Measurements from ENCODE around the gene ANKS3. TPM values are rescaled to one million over a fixed set of nuclear protein-coding genes. Genes with fewer than 3 reads are reported as not detected.

ANKS3 gene
- total RNA-seq, 1 donor from 2014 or later = 13.7 TPM

DNA sequence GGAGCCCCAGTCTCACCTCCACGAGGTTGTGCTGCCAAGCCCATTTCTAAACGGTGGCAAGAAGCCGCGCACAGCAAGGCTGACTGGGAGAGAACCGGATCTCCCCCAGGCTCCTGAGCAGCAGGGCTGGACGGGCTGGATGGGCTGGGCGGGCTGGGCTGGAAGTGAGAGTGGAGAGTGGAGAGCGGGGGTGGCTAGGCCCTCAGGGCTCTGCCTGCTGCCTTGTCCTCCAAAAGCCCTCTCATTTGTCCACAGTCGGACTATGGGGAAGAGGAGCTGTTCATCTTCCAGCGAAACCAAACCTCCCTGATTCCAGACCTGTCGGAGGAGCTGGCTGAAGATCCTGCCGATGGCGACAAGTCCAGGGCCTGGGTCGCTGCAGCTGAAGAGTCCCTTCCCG is 3.5 kb upstream of the ANKS3 start:
- TF ChIP-seq, protein P1, sequence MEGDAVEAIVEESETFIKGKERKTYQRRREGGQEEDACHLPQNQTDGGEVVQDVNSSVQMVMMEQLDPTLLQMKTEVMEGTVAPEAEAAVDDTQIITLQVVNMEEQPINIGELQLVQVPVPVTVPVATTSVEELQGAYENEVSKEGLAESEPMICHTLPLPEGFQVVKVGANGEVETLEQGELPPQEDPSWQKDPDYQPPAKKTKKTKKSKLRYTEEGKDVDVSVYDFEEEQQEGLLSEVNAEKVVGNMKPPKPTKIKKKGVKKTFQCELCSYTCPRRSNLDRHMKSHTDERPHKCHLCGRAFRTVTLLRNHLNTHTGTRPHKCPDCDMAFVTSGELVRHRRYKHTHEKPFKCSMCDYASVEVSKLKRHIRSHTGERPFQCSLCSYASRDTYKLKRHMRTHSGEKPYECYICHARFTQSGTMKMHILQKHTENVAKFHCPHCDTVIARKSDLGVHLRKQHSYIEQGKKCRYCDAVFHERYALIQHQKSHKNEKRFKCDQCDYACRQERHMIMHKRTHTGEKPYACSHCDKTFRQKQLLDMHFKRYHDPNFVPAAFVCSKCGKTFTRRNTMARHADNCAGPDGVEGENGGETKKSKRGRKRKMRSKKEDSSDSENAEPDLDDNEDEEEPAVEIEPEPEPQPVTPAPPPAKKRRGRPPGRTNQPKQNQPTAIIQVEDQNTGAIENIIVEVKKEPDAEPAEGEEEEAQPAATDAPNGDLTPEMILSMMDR (conservative IDR thresholded peaks at IDR 0.05; ENCODE audit: low read depth, low read length) = no peak
- DNase-seq (ENCODE audit: low read depth) = no peak
- H3K4me3 ChIP-seq (ENCODE audit: low read depth, low read length) = no peak overlapping the region

DNA sequence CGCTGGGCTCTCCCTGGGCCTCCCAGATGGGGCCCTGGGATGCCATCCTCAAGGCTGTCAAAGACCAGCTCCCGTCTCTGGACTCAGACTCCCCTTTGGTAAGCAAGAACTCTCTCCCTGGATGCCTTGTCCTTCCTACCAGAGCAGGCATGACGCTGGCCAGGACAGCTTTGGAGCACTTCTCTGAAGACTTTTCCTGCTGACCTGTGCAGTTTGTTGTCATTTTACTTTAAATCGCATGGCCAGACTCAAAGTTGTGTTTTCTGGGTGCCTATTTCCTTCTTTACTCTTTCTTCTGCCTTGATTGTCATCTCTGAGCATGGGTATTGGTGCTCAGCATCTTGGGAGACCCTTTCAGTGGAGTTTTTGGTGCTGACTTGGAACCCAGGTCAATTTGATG is 2.5 kb upstream of the ANKS3 start:
- no peak for DNase-seq (ENCODE audit: low read depth)
- no peak overlapping the region for H3K4me3 ChIP-seq (ENCODE audit: low read depth, low read length)
- TF ChIP-seq, protein P1 (conservative IDR thresholded peaks at IDR 0.05; ENCODE audit: low read depth, low read length) = no peak

DNA sequence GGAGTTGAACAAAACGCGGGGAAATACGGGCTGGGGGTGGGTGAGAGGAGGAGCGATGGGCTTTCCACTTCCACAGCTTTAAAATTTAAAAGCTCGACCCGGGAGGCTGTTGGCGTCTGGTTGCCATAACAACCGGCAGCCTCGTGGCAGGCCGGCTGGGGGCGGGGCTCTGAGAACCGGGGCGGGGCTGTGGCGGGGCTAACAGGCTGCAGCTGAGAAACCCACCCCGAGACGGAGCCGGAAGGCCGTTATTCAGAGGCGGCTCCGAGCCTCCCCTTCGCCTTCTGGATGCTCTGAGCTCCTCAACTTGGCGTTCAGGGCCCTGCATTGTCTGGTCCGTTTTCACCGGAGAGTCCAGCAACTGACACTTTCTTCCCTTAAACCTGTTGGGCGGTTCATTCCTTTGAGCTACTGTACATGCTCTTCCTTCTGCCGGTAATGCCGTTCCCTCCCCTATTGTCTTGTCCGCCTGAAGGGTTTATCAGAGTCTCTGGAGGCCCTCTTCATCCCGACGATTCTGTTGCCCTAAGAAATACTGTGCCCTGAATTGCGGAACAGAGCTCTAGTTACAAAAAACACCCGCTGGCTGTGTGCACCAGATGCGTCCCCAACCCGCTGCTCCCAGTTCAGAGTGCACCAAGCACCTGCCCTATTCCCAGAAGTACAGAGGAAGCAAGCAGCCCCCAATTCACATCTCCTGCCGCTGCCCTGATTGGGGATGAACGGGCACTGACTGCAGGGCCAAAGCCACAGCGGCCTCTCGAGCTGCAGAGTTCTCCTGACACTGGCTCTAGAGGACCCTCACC is 862 bp upstream of the ANKS3 start:
- DNase-seq (ENCODE audit: low read depth) = no peak

DNA sequence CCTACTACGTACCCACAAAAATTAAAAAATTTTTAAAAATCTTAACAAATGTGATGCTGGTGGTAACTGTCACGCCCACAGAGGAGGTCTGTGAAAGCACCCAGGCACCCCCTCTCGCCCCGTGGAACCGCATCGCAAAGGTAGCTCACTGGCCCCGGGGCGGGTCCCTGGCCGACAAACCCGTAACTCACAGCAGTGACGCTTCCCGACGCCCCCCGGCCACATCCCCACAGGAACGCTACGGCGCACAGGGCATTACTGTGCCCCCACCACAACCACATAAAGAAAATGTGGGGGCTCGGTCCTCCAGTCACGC is 366 bp downstream of the ANKS3 start:
- peak overlapping the region; percentile 100 for H3K4me3 ChIP-seq (ENCODE audit: low read depth, low read length)
- TF ChIP-seq, protein P1 (conservative IDR thresholded peaks at IDR 0.05; ENCODE audit: low read depth, low read length) = no peak
- DNase-seq (ENCODE audit: low read depth) = no peak

More for the DNA sequence above, 862 bp upstream of the ANKS3 start:
- TF ChIP-seq, protein P1 (conservative IDR thresholded peaks at IDR 0.05; ENCODE audit: low read depth, low read length) = no peak
- peak overlapping the region; percentile 100 for H3K4me3 ChIP-seq (ENCODE audit: low read depth, low read length)

DNA sequence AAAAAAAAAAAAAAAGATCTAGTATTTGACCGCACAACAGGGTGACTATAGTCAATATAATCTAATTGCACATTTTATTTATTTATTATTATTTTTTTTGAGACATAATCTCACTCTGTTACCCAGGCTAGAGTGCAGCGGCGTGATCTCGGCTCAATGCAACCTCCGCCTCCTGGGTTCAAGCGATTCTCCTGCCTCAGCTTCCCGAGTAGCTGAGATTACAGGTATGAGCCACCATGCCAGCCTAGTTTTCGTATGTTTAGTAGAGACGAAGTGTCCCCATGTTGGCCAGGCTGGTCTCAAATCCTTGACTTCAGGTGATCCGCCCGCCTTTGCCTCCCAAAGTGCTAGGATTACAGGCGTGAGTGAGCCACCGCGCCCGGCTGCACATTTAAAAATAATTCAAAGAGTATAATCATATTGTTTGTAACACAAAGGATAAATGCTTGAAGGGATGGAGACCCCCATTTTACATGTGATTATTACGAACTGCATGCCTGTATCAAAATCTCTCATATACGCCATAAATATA is 794 bp downstream of the ANKS3 start:
- no peak for DNase-seq (ENCODE audit: low read depth)
- H3K4me3 ChIP-seq (ENCODE audit: low read depth, low read length) = peak overlapping the region; percentile 100
- TF ChIP-seq, protein P1 (conservative IDR thresholded peaks at IDR 0.05; ENCODE audit: low read depth, low read length) = no peak

DNA sequence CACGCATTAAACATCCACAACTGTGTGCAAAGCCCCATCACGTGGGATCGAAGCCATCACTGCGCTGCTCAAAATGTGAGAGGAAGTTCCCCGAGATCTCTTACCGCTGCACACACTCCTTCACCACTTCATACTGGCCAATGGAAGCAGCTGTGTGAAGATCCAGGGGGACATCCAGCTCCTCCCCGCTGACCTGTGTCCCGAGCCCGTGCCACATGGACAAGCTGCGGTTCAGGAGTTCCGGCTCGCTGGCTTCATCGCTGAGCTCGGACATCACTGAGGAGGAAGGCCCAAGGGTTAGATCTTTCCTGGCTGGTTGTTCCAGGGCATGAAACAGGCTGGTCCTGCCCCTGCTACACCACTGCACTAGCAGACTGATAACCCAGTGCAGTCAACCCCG is 4.2 kb downstream of the ANKS3 start:
- TF ChIP-seq, protein P1 (conservative IDR thresholded peaks at IDR 0.05; ENCODE audit: low read depth, low read length) = no peak
- H3K4me3 ChIP-seq (ENCODE audit: low read depth, low read length) = no peak overlapping the region
- no peak for DNase-seq (ENCODE audit: low read depth)

DNA sequence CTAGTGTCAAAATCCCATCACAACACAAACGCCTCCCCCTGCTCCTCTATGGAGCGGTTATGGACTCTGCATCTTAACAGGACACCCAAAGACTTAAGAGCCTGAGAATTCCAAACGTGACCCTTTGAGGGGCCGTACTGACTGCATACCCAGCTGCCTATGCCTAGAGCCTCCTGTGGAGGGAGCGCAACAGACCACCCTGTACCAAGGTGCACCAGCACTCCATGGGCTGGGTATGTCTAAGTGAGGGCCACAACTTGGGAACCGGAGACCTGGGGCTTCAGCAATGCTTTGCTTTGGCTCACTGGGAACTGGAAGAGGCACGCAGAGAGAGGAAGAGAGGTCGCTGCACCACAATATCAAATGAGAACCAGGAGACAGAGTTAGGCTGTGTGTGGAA is 5.4 kb downstream of the ANKS3 start:
- TF ChIP-seq, protein P1 (conservative IDR thresholded peaks at IDR 0.05; ENCODE audit: low read depth, low read length) = no peak
- H3K4me3 ChIP-seq (ENCODE audit: low read depth, low read length) = no peak overlapping the region
- DNase-seq (ENCODE audit: low read depth) = no peak
